ENCODE data around the gene HNRNPAB. TPM values are rescaled to one million over a fixed set of nuclear protein-coding genes. Genes with fewer than 3 reads are reported as not detected.

Gene HNRNPAB
- total RNA-seq, 4 donors from 2014 or later: 84.2 to 117 (median 106) TPM

DNA sequence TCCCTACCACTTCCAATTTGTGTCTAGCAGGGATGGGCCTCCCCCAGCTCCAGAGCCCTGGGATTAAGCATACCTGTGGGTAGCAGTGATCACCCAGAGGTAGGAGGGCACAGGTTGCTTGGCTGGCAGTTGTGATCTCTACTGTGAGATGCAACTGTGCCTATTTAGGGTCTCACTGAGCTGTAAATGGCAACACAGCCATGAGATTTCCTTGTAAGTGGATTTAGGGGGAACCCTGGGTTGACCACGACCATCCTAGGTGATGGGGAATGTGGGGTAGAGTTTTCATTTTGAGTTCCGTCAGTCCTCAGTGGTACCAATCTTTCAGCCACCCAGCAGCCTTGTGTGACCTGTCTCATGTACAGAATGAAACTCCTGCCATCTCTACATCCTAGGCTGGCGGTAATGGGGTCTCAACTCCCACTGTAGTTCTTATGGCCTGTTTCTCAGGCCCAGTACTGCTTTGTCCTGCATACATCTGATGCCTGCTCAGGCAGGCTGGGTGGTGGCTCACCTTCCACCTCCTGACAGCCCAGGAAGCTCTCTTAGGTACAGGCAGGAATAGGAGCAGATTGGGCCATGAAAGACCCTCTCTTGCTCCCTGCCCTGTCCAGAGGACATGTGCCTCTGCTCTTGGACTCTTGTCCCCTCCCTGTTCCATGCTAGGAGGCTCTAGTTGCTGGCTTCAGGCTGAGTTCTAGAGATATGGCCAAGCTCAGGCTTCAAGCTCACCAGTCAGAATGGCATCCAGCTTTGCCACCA is 8.1 kb downstream of the HNRNPAB start:
- H3K9me3 ChIP-seq: no peaks in the 10 kb centered on the region
- ATAC-seq (peak in 1 of 2 donors; percentile 13), DNase-seq (no peak)
- peak overlapping the region; percentile 6 to 72 (median 36) for H3K27ac ChIP-seq
- TF ChIP-seq, protein P1, sequence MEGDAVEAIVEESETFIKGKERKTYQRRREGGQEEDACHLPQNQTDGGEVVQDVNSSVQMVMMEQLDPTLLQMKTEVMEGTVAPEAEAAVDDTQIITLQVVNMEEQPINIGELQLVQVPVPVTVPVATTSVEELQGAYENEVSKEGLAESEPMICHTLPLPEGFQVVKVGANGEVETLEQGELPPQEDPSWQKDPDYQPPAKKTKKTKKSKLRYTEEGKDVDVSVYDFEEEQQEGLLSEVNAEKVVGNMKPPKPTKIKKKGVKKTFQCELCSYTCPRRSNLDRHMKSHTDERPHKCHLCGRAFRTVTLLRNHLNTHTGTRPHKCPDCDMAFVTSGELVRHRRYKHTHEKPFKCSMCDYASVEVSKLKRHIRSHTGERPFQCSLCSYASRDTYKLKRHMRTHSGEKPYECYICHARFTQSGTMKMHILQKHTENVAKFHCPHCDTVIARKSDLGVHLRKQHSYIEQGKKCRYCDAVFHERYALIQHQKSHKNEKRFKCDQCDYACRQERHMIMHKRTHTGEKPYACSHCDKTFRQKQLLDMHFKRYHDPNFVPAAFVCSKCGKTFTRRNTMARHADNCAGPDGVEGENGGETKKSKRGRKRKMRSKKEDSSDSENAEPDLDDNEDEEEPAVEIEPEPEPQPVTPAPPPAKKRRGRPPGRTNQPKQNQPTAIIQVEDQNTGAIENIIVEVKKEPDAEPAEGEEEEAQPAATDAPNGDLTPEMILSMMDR (IDR thresholded peaks at IDR 0.05 in 4 of 5, conservative IDR thresholded peaks at IDR 0.05 in 1 of 5): no peak
- no peak for TF ChIP-seq POLR2A (IDR thresholded peaks at IDR 0.05)
- H3K36me3 ChIP-seq: peaks cover 5 to 100% of the 10 kb centered on the region in 2 donors
- in situ Hi-C loops (cut with MboI; ENCODE audit: low sequenced_read_pairs in 4 of 4): no loop called here
- no peak overlapping the region for H3K4me3 ChIP-seq
- no peaks in the 10 kb centered on the region for H3K27me3 ChIP-seq
- H3K4me1 ChIP-seq: peaks cover 15 to 24% of the 10 kb centered on the region in 2 donors
- intact Hi-C loops (cut with DNase I; ENCODE audit: low total_unique reads): no loop called here

DNA sequence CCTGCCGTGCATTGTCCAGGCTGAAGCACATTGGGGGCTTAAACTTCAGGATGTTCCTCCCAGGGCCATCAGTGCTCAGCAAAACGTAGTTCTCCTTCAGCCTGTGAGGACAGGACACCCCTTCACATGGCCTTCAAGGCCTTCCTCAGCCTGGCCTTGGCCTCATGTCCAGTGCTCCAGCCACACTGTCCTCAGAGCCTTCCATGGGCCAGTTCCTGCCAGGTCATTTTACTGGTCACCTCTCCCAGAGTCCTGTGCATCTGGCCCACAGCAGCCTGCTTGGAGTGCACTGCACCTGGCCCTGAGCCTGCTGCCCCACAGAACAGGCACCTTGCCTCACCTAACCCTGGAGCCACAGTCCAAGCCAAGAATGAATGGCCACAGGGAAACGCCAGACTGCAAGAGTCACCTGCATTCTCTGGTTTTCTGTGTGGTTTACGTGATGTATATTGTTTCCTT is 8.7 kb downstream of the HNRNPAB start:
- peak; percentile 16 to 67 for ATAC-seq
- no peaks in the 10 kb centered on the region for H3K9me3 ChIP-seq
- in situ Hi-C loops (cut with MboI; ENCODE audit: low sequenced_read_pairs in 4 of 4): no loop called here
- TF ChIP-seq, protein P1 (IDR thresholded peaks at IDR 0.05 in 4 of 5, conservative IDR thresholded peaks at IDR 0.05 in 1 of 5): no peak
- no peak for TF ChIP-seq POLR2A (IDR thresholded peaks at IDR 0.05)
- H3K27me3 ChIP-seq: no peaks in the 10 kb centered on the region
- H3K36me3 ChIP-seq: peaks cover 5 to 94% of the 10 kb centered on the region in 2 donors
- no peak overlapping the region for H3K4me3 ChIP-seq
- DNase-seq: peak in 1 of 2 donors; percentile 73
- H3K27ac ChIP-seq: peak overlapping the region; percentile 6 to 72 (median 36)
- intact Hi-C loops (cut with DNase I; ENCODE audit: low total_unique reads): no loop called here
- H3K4me1 ChIP-seq: peaks cover 9 to 18% of the 10 kb centered on the region in 2 donors

DNA sequence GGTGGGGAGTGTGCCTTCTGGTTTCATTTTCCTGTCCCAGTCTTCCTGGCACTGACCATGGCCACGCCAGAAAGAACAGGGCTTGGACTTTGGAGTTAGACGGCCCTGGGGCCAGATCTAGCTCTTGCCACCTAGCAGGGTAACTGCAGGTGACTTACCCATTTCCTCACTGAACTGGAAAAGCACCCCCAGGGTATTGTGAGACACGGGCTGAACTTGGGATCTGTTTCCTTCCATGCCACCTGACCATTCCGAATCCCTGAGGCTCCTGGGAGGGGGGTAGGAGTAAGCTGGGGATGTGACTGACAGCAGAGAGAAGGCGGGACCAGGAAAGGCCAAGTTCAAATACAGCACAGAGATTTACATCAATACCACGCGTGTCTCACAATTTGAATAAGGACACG is 9.4 kb downstream of the HNRNPAB start:
- intact Hi-C loops (cut with DNase I; ENCODE audit: low total_unique reads) (no loop called here), in situ Hi-C loops (cut with MboI; ENCODE audit: low sequenced_read_pairs in 4 of 4) (no loop called here)
- H3K4me3 ChIP-seq: no peak overlapping the region
- no peak for DNase-seq
- H3K9me3 ChIP-seq: no peaks in the 10 kb centered on the region
- peaks cover 10 to 17% of the 10 kb centered on the region in 2 donors for H3K4me1 ChIP-seq
- H3K27ac ChIP-seq: peak overlapping the region in 3 of 4 donors; percentile 1 to 72 (median 62)
- peak in 1 of 2 donors; percentile 48 for ATAC-seq
- no peaks in the 10 kb centered on the region for H3K27me3 ChIP-seq
- peaks cover 5 to 92% of the 10 kb centered on the region in 2 donors for H3K36me3 ChIP-seq
- TF ChIP-seq, protein P1 (IDR thresholded peaks at IDR 0.05 in 4 of 5, conservative IDR thresholded peaks at IDR 0.05 in 1 of 5): no peak

DNA sequence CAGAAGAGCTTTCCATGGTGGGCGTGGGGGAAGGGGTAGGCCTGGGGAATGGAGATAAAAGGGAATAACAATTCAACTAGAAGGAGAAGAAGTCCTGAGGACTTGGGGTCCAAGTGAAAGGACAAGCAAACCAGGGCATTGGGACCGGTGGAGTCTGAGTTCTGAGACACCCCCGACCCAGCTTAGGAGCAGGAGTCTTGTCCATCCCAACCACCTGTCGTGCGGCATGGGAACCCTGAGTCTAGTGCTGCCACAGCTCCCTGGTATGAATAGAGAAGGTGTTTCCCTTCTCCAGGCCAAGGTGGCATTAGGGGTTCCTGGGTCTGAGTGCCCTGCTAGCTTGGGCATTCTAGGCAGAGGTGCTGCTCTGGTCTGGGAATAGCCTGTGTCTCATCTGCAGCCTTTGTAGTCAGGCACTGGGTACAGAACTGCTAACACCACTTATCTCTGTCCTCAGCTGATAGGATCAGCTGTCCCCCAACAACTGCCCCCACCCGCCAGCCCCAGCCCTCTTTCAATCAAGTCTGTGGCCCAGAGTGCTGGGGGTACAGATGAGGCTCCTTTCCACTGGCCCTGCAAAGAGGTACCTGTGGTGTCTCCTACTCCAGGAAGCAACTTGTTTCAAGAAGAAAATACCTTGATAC is 9.9 kb downstream of the HNRNPAB start:
- ATAC-seq (no peak), DNase-seq (no peak)
- H3K9me3 ChIP-seq: no peaks in the 10 kb centered on the region
- in situ Hi-C loops (cut with MboI; ENCODE audit: low sequenced_read_pairs in 4 of 4): no loop called here
- no peaks in the 10 kb centered on the region for H3K27me3 ChIP-seq
- H3K4me1 ChIP-seq: peaks cover 11 to 17% of the 10 kb centered on the region in 2 donors
- H3K4me3 ChIP-seq: no peak overlapping the region
- H3K27ac ChIP-seq: peak overlapping the region in 3 of 4 donors; percentile 1 to 72 (median 62)
- TF ChIP-seq POLR2A (IDR thresholded peaks at IDR 0.05): no peak
- TF ChIP-seq, protein P1 (IDR thresholded peaks at IDR 0.05 in 4 of 5, conservative IDR thresholded peaks at IDR 0.05 in 1 of 5): no peak
- intact Hi-C loops (cut with DNase I; ENCODE audit: low total_unique reads): no loop called here
- H3K36me3 ChIP-seq: peaks cover 5 to 86% of the 10 kb centered on the region in 2 donors
